Spleen (tissue), 11 donors: ENCODE data around the gene WNK2. TPM values are rescaled to one million over a fixed set of nuclear protein-coding genes. Genes with fewer than 3 reads are reported as not detected.

Experiments used
- DNase-seq: peaks from one replicate; pipeline ENCODE4 v3.0.0-alpha.2; 2020
- H3K27ac ChIP-seq, 8 donors: fragments of 200-600 bp; sonication (generic) in 7 of 8; 1 replicate in 4 of 8; 2 replicates in 4 of 8; pipeline versions ENCODE4 v1.5.0 to v1.8.0; 2016 to 2021; ENCODE audit warnings: inconsistent platforms in 4 of 8, mild to moderate bottlenecking in 4 of 8, moderate library complexity in 1 of 8
- H3K27me3 ChIP-seq, 7 donors: fragments of 200-600 bp; sonication (generic) in 6 of 7; replicated peaks in 1 of 7; 1 replicate in 4 of 7; 2 replicates in 3 of 7; pipeline versions ENCODE4 v1.5.0 to v1.8.0; 2016 to 2021; ENCODE audit warnings: inconsistent platforms in 3 of 7, mild to moderate bottlenecking in 1 of 7
- H3K36me3 ChIP-seq, 6 donors: fragments of 200-600 bp; sonication (generic) in 5 of 6; 1 replicate in 4 of 6; 2 replicates in 2 of 6; pipeline versions ENCODE4 v1.5.0 to v1.8.0; 2016 to 2021; ENCODE audit warnings: inconsistent platforms in 2 of 6
- H3K4me1 ChIP-seq, 6 donors: fragments of 200-600 bp; sonication (generic) in 5 of 6; 1 replicate in 3 of 6; 2 replicates in 3 of 6; pipeline versions ENCODE4 v1.5.0 to v1.8.0; 2016 to 2021; ENCODE audit warnings: inconsistent platforms in 3 of 6
- H3K4me3 ChIP-seq, 8 donors: fragments of 200-600 bp; sonication (generic) in 7 of 8; 1 replicate in 4 of 8; 2 replicates in 4 of 8; pipeline versions ENCODE4 v1.5.0 to v1.8.0; 2016 to 2021; ENCODE audit warnings: inconsistent platforms in 4 of 8, mild to moderate bottlenecking in 4 of 8, moderate library complexity in 2 of 8
- H3K9me3 ChIP-seq, 8 donors: fragments of 200-600 bp; sonication (generic) in 7 of 8; 1 replicate in 4 of 8; 2 replicates in 4 of 8; pipeline versions ENCODE4 v1.5.0 to v1.8.0; 2016 to 2021; ENCODE audit warnings: inconsistent platforms in 4 of 8
- CTCF ChIP-seq, 11 experiments: fragments of 200-600 bp in 7 of 11; fragments of 450-650 bp in 4 of 11; sonication (generic) in 4 of 11; IDR thresholded peaks in 8 of 11; conservative IDR thresholded peaks in 3 of 11; 1 replicate in 7 of 11; 2 replicates in 4 of 11; pipeline versions ENCODE4 v1.4.0 to v1.8.0; 2016 to 2021; ENCODE audit warnings: antibody characterized with exemption in 11 of 11, inconsistent platforms in 4 of 11, mild to moderate bottlenecking in 1 of 11
- POLR2A ChIP-seq, 3 donors: fragments of 450-650 bp; IDR thresholded peaks; one replicate each; pipeline ENCODE4 v1.5.1; 2017; ENCODE audit warnings: antibody characterized with exemption in 3 of 3, mild to moderate bottlenecking in 1 of 3
- POLR2AphosphoS5 ChIP-seq, 3 donors: sonication (generic); formaldehyde crosslinking; IDR thresholded peaks; one replicate each; pipeline ENCODE4 v1.5.1; 2017; ENCODE audit warnings: antibody characterized with exemption in 3 of 3
- WGBS, 5 donors: extraction: QIAGEN DNeasy Blood & Tissue Kit in 3 of 5; methylation state at CpG; one replicate each; pipeline versions ENCODE4 v1.1.5 to v1.1.7; 2013 to 2018; 5-methylcytosine and 5-hydroxymethylcytosine counted together
- intact Hi-C: fragments of 100-400 bp; cut with DNase I; formaldehyde crosslinking; loops from one replicate; pipeline ENCODE4 v1.15.0; 2023; ENCODE audit warnings: low total_unique reads
- polyA plus RNA-seq, 3 donors: library from polyadenylated mRNA; stranded (reverse); fragments of 200-250 nt; gene quantifications; one replicate each; pipeline ENCODE4 v1.2.1, GENCODE V29; 2013
- total RNA-seq, 7 donors: library from RNA; depleted of rRNA in 3 of 7; stranded (reverse); fragments of >200 nt in 3 of 7; fragmentation: NEBNext Ultra II Directional in 4 of 7; extraction: Animal tissue kit (Norgen Biotek cat#: 25700) in 4 of 7; gene quantifications; one replicate each; pipeline versions ENCODE4 v1.1.0 to v1.2.1, GENCODE V29; 2016 to 2021
- donor health status: healthy with polysubstance abuse.
- donor health status: DM: no; HTN: no; CAD: no; lungs with moderate emphysema.
- donor health status: DM: no; HTN: no; CAD: no.
- donor health status: Bipolar disorder and iron deficiency.
- donor health status: healthy.
- donor health status: DM: no; HTN: no; CAD: no.
- donor health status: DM: yes; HTN: yes; CAD: no.

The WNK2 gene
- total and polyA plus RNA-seq, 10 donors = 1.8 to 20.0 (median 7.3) TPM

GRCh38 chr9:93207860-93208734 is 24.2 kb downstream of the WNK2 start:
- H3K4me1 ChIP-seq = peaks cover 0 to 44% (median 25%) of the 10 kb centered on the region in 6 donors
- H3K27ac ChIP-seq = peak overlapping the region in 5 of 8 donors; percentile 29 to 53 (median 36)
- H3K9me3 ChIP-seq = no peaks in the 10 kb centered on the region
- peak; percentile 45 for DNase-seq
- TF ChIP-seq POLR2A (IDR thresholded peaks at IDR 0.05) (no peak), CTCF (IDR thresholded peaks at IDR 0.05 in 8 of 11, conservative IDR thresholded peaks at IDR 0.05 in 3 of 11) (no peak), POLR2AphosphoS5 (IDR thresholded peaks at IDR 0.05) (no peak)
- WGBS, 5 donors = 63 to 85% (median 79%) methylated on average over 25 of the region's 25 CpGs
- intact Hi-C loops = no loop called here
- H3K36me3 ChIP-seq = no peaks in the 10 kb centered on the region
- H3K4me3 ChIP-seq = no peak overlapping the region
- no peaks in the 10 kb centered on the region for H3K27me3 ChIP-seq

- 88 to 97% (median 93%) methylated on average over 9 of the region's 9 CpGs for WGBS, 5 donors
- peak; percentile 35 for DNase-seq
- H3K4me3 ChIP-seq = no peak overlapping the region
- H3K36me3 ChIP-seq = no peaks in the 10 kb centered on the region
- intact Hi-C loops = no loop called here
- no peak overlapping the region for H3K27ac ChIP-seq
- H3K9me3 ChIP-seq = no peaks in the 10 kb centered on the region
- H3K4me1 ChIP-seq = peaks cover 0 to 43% (median 25%) of the 10 kb centered on the region in 6 donors
- TF ChIP-seq POLR2AphosphoS5 (IDR thresholded peaks at IDR 0.05) (no peak), POLR2A (IDR thresholded peaks at IDR 0.05) (no peak), CTCF (IDR thresholded peaks at IDR 0.05 in 8 of 11, conservative IDR thresholded peaks at IDR 0.05 in 3 of 11) (no peak)
- no peaks in the 10 kb centered on the region for H3K27me3 ChIP-seq
Measured at GRCh38 chr9:93209097-93209496, 25.2 kb downstream of the WNK2 start.

- Histone ChIP-seq H3K27ac (no peak overlapping the region), H3K4me1 (peaks cover 0 to 37% (median 21%) of the 10 kb centered on the region in 6 donors), H3K4me3 (no peak overlapping the region), H3K36me3 (no peaks in the 10 kb centered on the region), H3K9me3 (peaks cover 0 to under 1% (median 0%) of the 10 kb centered on the region in 8 donors), H3K27me3 (no peaks in the 10 kb centered on the region)
- no peak for TF ChIP-seq CTCF (IDR thresholded peaks at IDR 0.05 in 8 of 11, conservative IDR thresholded peaks at IDR 0.05 in 3 of 11)
- TF ChIP-seq POLR2A (IDR thresholded peaks at IDR 0.05) = no peak
- no peak for TF ChIP-seq POLR2AphosphoS5 (IDR thresholded peaks at IDR 0.05)
- no peak for DNase-seq
- intact Hi-C loops = no loop called here
- WGBS, 5 donors = 77 to 86% (median 85%) methylated on average over 9 to 12 of the region's 12 CpGs
Measured at GRCh38 chr9:93209576-93210323, 25.8 kb downstream of the WNK2 start.
